GM12878 (cell line): ENCODE measurements around the gene BIRC3. TPM values are rescaled to one million over a fixed set of nuclear protein-coding genes. Genes with fewer than 3 reads are reported as not detected.

ENCODE experiments used
- ATAC-seq: fragments of 200-7000 bp; cut with Tn5 transposase; 3 replicates; pipeline ENCODE4 v1.9.1; 2020; ENCODE audit warnings: mild to moderate bottlenecking, moderate library complexity
- BruUV-seq: library from RNA; stranded (reverse); fragments of 400-500 nt; replicated peaks from 2 replicates; lab custom pipeline; 2021; lab: Mats Ljungman, UMichigan
- CTCF ChIA-PET: fragments of 300-600 bp; sonication (Branson Sonifier 250); formaldehyde crosslinking; extraction: SDS; loops from one replicate; lab custom pipeline; 2021; ENCODE audit warnings: inconsistent platforms; lab: Yijun Ruan, JAX
- POLR2A ChIA-PET: fragments of 350-600 bp; formaldehyde crosslinking; extraction: SDS; loops from one replicate; lab custom pipeline; 2021; ENCODE audit warnings: inconsistent platforms; lab: Charles Lee
- RAD21 ChIA-PET: fragments of 300-600 bp; sonication (Branson Sonifier 250); formaldehyde crosslinking; loops from one replicate; lab custom pipeline; 2023; ENCODE audit warnings: antibody characterized with exemption; ENCODE audit not compliant: unreplicated experiment; lab: Charles Lee
- SMC1A ChIA-PET: fragments of 300-600 bp; sonication (Branson Sonifier 250); formaldehyde crosslinking; loops from one replicate; lab custom pipeline; 2023; ENCODE audit not compliant: unreplicated experiment, uncharacterized antibody; lab: Charles Lee
- DNase-seq: peaks from one replicate; pipeline ENCODE4 v3.0.0-alpha.2; 2011; ENCODE audit warnings: low read depth, low spot score
- FAIRE-seq: peaks from 3 replicates; lab custom pipeline; 2011; peaks lifted over from hg19 to GRCh38; lab: Jason Lieb, UNC
- H2AFZ ChIP-seq: 2 replicates; pipeline ENCODE4 v1.6.0; 2011; ENCODE audit warnings: low read depth, low read length, control low read depth; ENCODE audit not compliant: control insufficient read depth
- H3K27ac ChIP-seq: 2 replicates; pipeline ENCODE4 v1.5.1; 2011; ENCODE audit warnings: control low read depth; ENCODE audit not compliant: control insufficient read depth, insufficient read depth
- H3K27me3 ChIP-seq, 2 experiments: replicated peaks in 1 of 2; 2 replicates each; pipeline versions ENCODE4 v1.6.0 to v1.6.1; 2011; ENCODE audit warnings: low read length in 1 of 2; ENCODE audit not compliant: control insufficient read depth in 2 of 2, insufficient read depth in 2 of 2
- H3K36me3 ChIP-seq, 2 experiments: 2 replicates each; pipeline ENCODE4 v1.5.1; 2011; ENCODE audit warnings: low read length in 1 of 2; ENCODE audit not compliant: control insufficient read depth in 2 of 2, insufficient read depth in 2 of 2
- H3K4me1 ChIP-seq: 2 replicates; pipeline ENCODE4 v1.6.1; 2011; ENCODE audit warnings: mild to moderate bottlenecking, low read length, moderate library complexity, mixed read lengths; ENCODE audit not compliant: control insufficient read depth, insufficient read depth
- H3K4me2 ChIP-seq: 2 replicates; pipeline ENCODE4 v1.6.0; 2011; ENCODE audit warnings: control low read depth; ENCODE audit not compliant: control insufficient read depth, insufficient read depth
- H3K4me3 ChIP-seq: fragments of 200-600 bp; sonication (generic); 2 replicates; pipeline ENCODE4 v1.5.1; 2016
- H3K79me2 ChIP-seq: 2 replicates; pipeline ENCODE4 v1.6.0; 2011; ENCODE audit warnings: low read length; ENCODE audit not compliant: control insufficient read depth, insufficient read depth
- H3K9ac ChIP-seq: 2 replicates; pipeline ENCODE4 v1.8.0; 2011; ENCODE audit warnings: low read length, control low read depth, mixed read lengths; ENCODE audit not compliant: control insufficient read depth, insufficient read depth
- H3K9me3 ChIP-seq: replicated peaks from 3 replicates; pipeline ENCODE4 v1.5.1; 2011; ENCODE audit warnings: mild to moderate bottlenecking, low read length; ENCODE audit not compliant: control insufficient read depth, insufficient read depth
- H4K20me1 ChIP-seq: 2 replicates; pipeline ENCODE4 v1.6.0; 2011; ENCODE audit not compliant: control insufficient read depth, insufficient read depth
- FOXK2 ChIP-seq: fragments of 450-650 bp; IDR thresholded peaks from 2 replicates; pipeline ENCODE4 v1.6.1; 2017; ENCODE audit warnings: mild to moderate bottlenecking, moderate library complexity
- FOXM1 ChIP-seq: IDR thresholded peaks from 2 replicates; pipeline ENCODE4 v1.6.1; 2012; ENCODE audit warnings: low read depth, mild to moderate bottlenecking, inconsistent platforms, low read length, moderate library complexity
- GATAD2B ChIP-seq: fragments of 450-650 bp; conservative IDR thresholded peaks from 2 replicates; pipeline ENCODE4 v1.6.1; 2017; ENCODE audit warnings: low read depth, mild to moderate bottlenecking, moderate library complexity
- NFXL1 ChIP-seq: fragments of 450-650 bp; IDR thresholded peaks from 2 replicates; pipeline ENCODE4 v1.6.1; 2017; ENCODE audit warnings: antibody characterized with exemption, mild to moderate bottlenecking, borderline replicate concordance
- NKRF ChIP-seq: fragments of 450-650 bp; conservative IDR thresholded peaks from 2 replicates; pipeline ENCODE4 v1.6.1; 2017; ENCODE audit warnings: mild to moderate bottlenecking, moderate library complexity
- RFX5 ChIP-seq: IDR thresholded peaks from 2 replicates; pipeline ENCODE4 v1.6.1; 2011; ENCODE audit warnings: low read depth, low read length, improper control_type of control experiment
- STAT3 ChIP-seq: IDR thresholded peaks from 2 replicates; pipeline ENCODE4 v1.6.1; 2011; ENCODE audit warnings: low read depth, low read length, improper control_type of control experiment
- TARDBP ChIP-seq: IDR thresholded peaks from 2 replicates; pipeline ENCODE4 v1.6.1; 2016; ENCODE audit warnings: borderline replicate concordance
- ZSCAN29 ChIP-seq: fragments of 450-650 bp; IDR thresholded peaks from 2 replicates; pipeline ENCODE4 v1.6.1; 2017; ENCODE audit warnings: mild to moderate bottlenecking, moderate library complexity
- in situ Hi-C: fragments of 300-500 bp; cut with MboI; formaldehyde crosslinking; loops from 9 replicates; pipeline ENCODE4 v1.14.3; 2018; ENCODE audit warnings: mixed read lengths
- intact Hi-C: fragments of 100-400 bp; cut with micrococcal nuclease; formaldehyde crosslinking; loops from one replicate; pipeline ENCODE4 v1.14.2; 2022; ENCODE audit not compliant: unreplicated experiment
- polyA plus RNA-seq, 11 experiments: library from polyadenylated mRNA; depleted of rRNA in 4 of 11; unstranded in 6 of 11; stranded (reverse) in 5 of 11; fragments of >200 nt; fragmentation: Nextera tagmentation in 4 of 11; fragmentation: Illumina TruSeq in 1 of 11; extraction: Ambion mirVana in 4 of 11; extraction: Trizol in 1 of 11; gene quantifications; 1 replicate in 1 of 11; 2 replicates in 10 of 11; pipeline versions ENCODE4 v1.2.1 to v1.2.3, GENCODE V29; 2011 to 2016; ENCODE audit warnings: inconsistent platforms in 2 of 11, missing spikeins in 2 of 11, low read depth in 1 of 11
- total RNA-seq, 4 experiments: library from RNA; depleted of rRNA in 3 of 4; stranded (reverse); fragments of >200 nt in 3 of 4; fragmentation: Illumina TruSeq in 1 of 4; extraction: Trizol in 1 of 4; gene quantifications; 2 replicates each; pipeline versions ENCODE4 v1.2.1 to v1.2.3, GENCODE V29; 2013 to 2021

The BIRC3 gene
- total and polyA plus RNA-seq, 10 of the 15 experiments (the other 5 are each of a cell fraction or from before 2014, with no cell fraction given): 42.1 to 351 (median 83.7) TPM

- no peaks in the 10 kb centered on the region for H4K20me1 ChIP-seq
Measured at GRCh38 chr11:102357116-102357515, 39.8 kb downstream of the BIRC3 start.

More at GRCh38 chr11:102357116-102357515, 39.8 kb downstream of the BIRC3 start:
- SMC1A ChIA-PET: interaction anchor here (0.6 to 5.2 kb wide), 2 partner anchors 8 to 63 kb away, joined by 3 to 37 read pairs; no protein-coding TSS in a partner anchor
- no peaks in the 10 kb centered on the region for H3K27me3 ChIP-seq
- H3K4me3 ChIP-seq: no peak overlapping the region
- H3K9ac ChIP-seq: no peak overlapping the region
- no peak overlapping the region for H2AFZ ChIP-seq
- no peaks in the 10 kb centered on the region for H3K4me1 ChIP-seq
- DNase-seq (no peak), ATAC-seq (no peak), FAIRE-seq (no peak)
- H3K9me3 ChIP-seq: peaks cover 12% of the 10 kb centered on the region; the same call in 2 of the 3 replicates
- no peak overlapping the region for H3K4me2 ChIP-seq
- H3K36me3 ChIP-seq: peaks cover 4 to 11% of the 10 kb centered on the region in 2 experiments; a peak in 3 of 4 replicates
- POLR2A ChIA-PET: no interaction called here
- CTCF ChIA-PET: interaction anchor here (1.0 to 2.8 kb wide), 2 partner anchors 10 to 15 kb away, joined by 3 to 11 read pairs; no protein-coding TSS in a partner anchor
- no peak overlapping the region for H3K27ac ChIP-seq
- intact Hi-C loops (no loop called here), in situ Hi-C loops (no loop called here)
- BruUV-seq: no TSS peak
- TF ChIP-seq GATAD2B: no peak
- TF ChIP-seq STAT3: no peak
- no peak for TF ChIP-seq RFX5
- TF ChIP-seq ZSCAN29: no peak
- no peak for TF ChIP-seq NFXL1
- TF ChIP-seq FOXM1: no peak
- no peak for TF ChIP-seq TARDBP
- no peak for TF ChIP-seq FOXK2
- TF ChIP-seq NKRF: no peak
- RAD21 ChIA-PET: no interaction called here
- H3K79me2 ChIP-seq: no peaks in the 10 kb centered on the region; the same call in 1 of the 2 replicates
